Fibroblast of lung (primary cell): ENCODE results near the gene RABGAP1L. TPM values are rescaled to one million over a fixed set of nuclear protein-coding genes. Genes with fewer than 3 reads are reported as not detected.

ENCODE experiments used
- DNase-seq, 2 donors: peaks; one replicate each; pipeline versions ENCODE4 v3.0.0 to v3.0.0-alpha.2; 2010; ENCODE audit warnings: low read depth in 2 of 2
- H2AFZ ChIP-seq: 2 replicates; pipeline ENCODE4 v1.5.1; 2012; ENCODE audit warnings: low read length, control low read depth, inconsistent platforms
- H3K27ac ChIP-seq: 2 replicates; pipeline ENCODE4 v1.5.1; 2011; ENCODE audit warnings: low read length, control low read depth; ENCODE audit not compliant: insufficient read depth
- H3K27me3 ChIP-seq: 2 replicates; pipeline ENCODE4 v1.5.1; 2011; ENCODE audit warnings: mild to moderate bottlenecking, low read length; ENCODE audit not compliant: control insufficient read depth, insufficient read depth
- H3K36me3 ChIP-seq: 2 replicates; pipeline ENCODE4 v1.5.1; 2011; ENCODE audit warnings: low read length; ENCODE audit not compliant: control insufficient read depth, insufficient read depth
- H3K4me1 ChIP-seq: 2 replicates; pipeline ENCODE4 v1.5.1; 2011; ENCODE audit warnings: low read length; ENCODE audit not compliant: control insufficient read depth, insufficient read depth; ENCODE audit errors: extremely low read depth
- H3K4me2 ChIP-seq: 2 replicates; pipeline ENCODE4 v1.5.1; 2011; ENCODE audit warnings: low read length, control low read depth; ENCODE audit not compliant: insufficient read depth; ENCODE audit errors: extremely low read depth
- H3K4me3 ChIP-seq, 4 experiments: fragments of 200-600 bp in 1 of 4; sonication (generic) in 1 of 4; replicated peaks in 1 of 4; 2 replicates each; pipeline ENCODE4 v1.5.1; 2011 to 2016; ENCODE audit warnings: low read length in 4 of 4, low read depth in 3 of 4, mild to moderate bottlenecking in 3 of 4, control low read depth in 2 of 4, inconsistent platforms in 1 of 4, mixed read lengths in 1 of 4; ENCODE audit not compliant: insufficient read depth in 1 of 4; ENCODE audit errors: control extremely low read depth in 1 of 4
- H3K79me2 ChIP-seq: 2 replicates; pipeline ENCODE4 v1.5.1; 2012; ENCODE audit warnings: mild to moderate bottlenecking, low read length, inconsistent platforms; ENCODE audit not compliant: control insufficient read depth, insufficient read depth
- H3K9ac ChIP-seq: 2 replicates; pipeline ENCODE4 v1.5.1; 2011; ENCODE audit warnings: mild to moderate bottlenecking, low read length, control low read depth; ENCODE audit not compliant: insufficient read depth
- H3K9me3 ChIP-seq: 2 replicates; pipeline ENCODE4 v1.5.1; 2012; ENCODE audit warnings: low read depth, low read length; ENCODE audit not compliant: control insufficient read depth, insufficient read depth
- H4K20me1 ChIP-seq: 2 replicates; pipeline ENCODE4 v1.5.1; 2011; ENCODE audit warnings: low read length; ENCODE audit not compliant: control insufficient read depth, insufficient read depth; ENCODE audit errors: extremely low read depth
- EZH2 ChIP-seq: IDR thresholded peaks from 2 replicates; pipeline ENCODE4 v1.5.1; 2012; ENCODE audit warnings: low read length, control low read depth, mild to moderate bottlenecking; ENCODE audit errors: missing control alignments
- polyA plus RNA-seq, 2 donors: library from polyadenylated mRNA; depleted of rRNA in 1 of 2; stranded (reverse) in 1 of 2; unstranded in 1 of 2; fragments of >200 nt; gene quantifications; 2 replicates each; pipeline ENCODE4 v1.2.1, GENCODE V29; 2011 to 2012; ENCODE audit warnings: missing spikeins in 1 of 2
- total RNA-seq: library from RNA; depleted of rRNA; stranded (reverse); fragments of >200 nt; gene quantifications from 2 replicates; pipeline ENCODE4 v1.2.1, GENCODE V29; 2014
- TF ChIP-seq, protein P1 (sequence below), 2 donors: IDR thresholded peaks in 1 of 2; conservative IDR thresholded peaks in 1 of 2; 1 replicate in 1 of 2; 2 replicates in 1 of 2; pipeline ENCODE4 v1.5.1; 2011 to 2012; ENCODE audit warnings: low read length in 2 of 2, control low read depth in 1 of 2, inconsistent platforms in 1 of 2, low read depth in 1 of 2, mild to moderate bottlenecking in 1 of 2

The RABGAP1L gene
- total and polyA plus RNA-seq, 2 donors (not counting 1 experiment from before 2014, with no cell fraction given), result 33.8 to 36.5 TPM

DNA sequence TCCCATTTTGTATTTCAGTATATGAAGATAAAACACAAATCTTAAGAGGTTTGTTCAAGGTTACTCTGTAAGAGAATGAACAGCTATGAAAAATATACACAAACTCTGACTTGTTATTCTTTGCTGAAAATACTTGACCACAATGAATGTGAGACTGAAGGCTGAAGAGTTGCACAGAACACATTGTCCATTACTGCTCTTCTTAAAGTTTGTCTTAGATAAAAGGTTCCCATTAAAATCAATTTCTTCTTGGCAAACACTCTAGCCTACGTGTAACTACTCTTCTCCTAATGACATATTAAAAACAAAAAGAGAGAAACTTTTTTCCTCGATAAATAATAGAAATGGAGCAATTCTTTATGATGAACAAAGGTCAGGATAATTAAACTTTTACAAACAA, 45.2 kb upstream of the RABGAP1L start:
- TF ChIP-seq EZH2, result no peak
- TF ChIP-seq, protein P1, sequence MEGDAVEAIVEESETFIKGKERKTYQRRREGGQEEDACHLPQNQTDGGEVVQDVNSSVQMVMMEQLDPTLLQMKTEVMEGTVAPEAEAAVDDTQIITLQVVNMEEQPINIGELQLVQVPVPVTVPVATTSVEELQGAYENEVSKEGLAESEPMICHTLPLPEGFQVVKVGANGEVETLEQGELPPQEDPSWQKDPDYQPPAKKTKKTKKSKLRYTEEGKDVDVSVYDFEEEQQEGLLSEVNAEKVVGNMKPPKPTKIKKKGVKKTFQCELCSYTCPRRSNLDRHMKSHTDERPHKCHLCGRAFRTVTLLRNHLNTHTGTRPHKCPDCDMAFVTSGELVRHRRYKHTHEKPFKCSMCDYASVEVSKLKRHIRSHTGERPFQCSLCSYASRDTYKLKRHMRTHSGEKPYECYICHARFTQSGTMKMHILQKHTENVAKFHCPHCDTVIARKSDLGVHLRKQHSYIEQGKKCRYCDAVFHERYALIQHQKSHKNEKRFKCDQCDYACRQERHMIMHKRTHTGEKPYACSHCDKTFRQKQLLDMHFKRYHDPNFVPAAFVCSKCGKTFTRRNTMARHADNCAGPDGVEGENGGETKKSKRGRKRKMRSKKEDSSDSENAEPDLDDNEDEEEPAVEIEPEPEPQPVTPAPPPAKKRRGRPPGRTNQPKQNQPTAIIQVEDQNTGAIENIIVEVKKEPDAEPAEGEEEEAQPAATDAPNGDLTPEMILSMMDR (conservative IDR thresholded peaks at IDR 0.05 in 1 of 2, IDR thresholded peaks at IDR 0.05 in 1 of 2; ENCODE audit: low read depth in 1 of 2, low read length in 2 of 2), result no peak
- Histone ChIP-seq H3K79me2 (no peaks in the 10 kb centered on the region), H3K4me2 (no peak overlapping the region), H2AFZ (no peak overlapping the region), H4K20me1 (no peaks in the 10 kb centered on the region), H3K4me1 (no peaks in the 10 kb centered on the region), H3K9ac (no peak overlapping the region), H3K36me3 (no peaks in the 10 kb centered on the region), H3K27me3 (no peaks in the 10 kb centered on the region), H3K4me3 (no peak overlapping the region), H3K9me3 (no peaks in the 10 kb centered on the region), H3K27ac (no peak overlapping the region)
- DNase-seq, result no peak

DNA sequence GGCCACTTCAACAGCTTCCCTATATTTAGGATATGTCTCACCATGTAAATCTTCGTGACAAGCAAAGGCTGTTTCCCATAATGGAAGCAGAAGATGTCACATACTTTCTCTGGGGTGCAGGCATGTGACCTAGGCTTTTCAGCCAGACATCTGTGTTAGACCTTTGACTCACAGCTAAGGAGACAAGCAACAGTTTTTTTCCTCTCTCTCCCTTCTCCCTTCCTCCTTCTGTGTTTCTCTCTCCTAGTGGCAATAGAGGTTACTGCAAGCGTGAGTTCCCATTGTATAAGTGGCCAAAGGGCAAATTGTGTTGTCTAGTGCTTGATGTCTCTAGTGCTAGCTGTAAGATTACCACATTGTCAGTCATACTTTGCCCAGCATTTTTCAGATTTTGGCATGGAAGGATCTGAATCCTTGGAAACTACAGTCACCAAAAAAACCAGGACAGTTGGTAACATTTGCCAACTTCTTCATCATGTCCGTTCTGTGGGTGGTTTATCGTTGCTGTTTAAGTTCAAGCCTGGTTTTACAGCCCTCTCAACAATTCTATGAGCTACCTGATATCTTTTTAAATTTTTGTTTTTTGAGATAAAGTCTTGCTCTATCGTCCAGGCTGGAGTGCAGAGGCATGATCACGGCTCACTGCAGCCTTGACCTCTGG, 44.4 kb upstream of the RABGAP1L start:
- Histone ChIP-seq H3K4me1 (no peaks in the 10 kb centered on the region), H3K9me3 (no peaks in the 10 kb centered on the region), H3K4me2 (no peak overlapping the region), H3K27me3 (no peaks in the 10 kb centered on the region), H3K27ac (no peak overlapping the region), H3K4me3 (no peak overlapping the region), H2AFZ (no peak overlapping the region), H3K79me2 (no peaks in the 10 kb centered on the region), H3K9ac (no peak overlapping the region), H4K20me1 (no peaks in the 10 kb centered on the region), H3K36me3 (no peaks in the 10 kb centered on the region)
- TF ChIP-seq EZH2, result no peak
- TF ChIP-seq, protein P1 (conservative IDR thresholded peaks at IDR 0.05 in 1 of 2, IDR thresholded peaks at IDR 0.05 in 1 of 2; ENCODE audit: low read depth in 1 of 2, low read length in 2 of 2), result peak; percentile 65 to 82
- peak; percentile 35 to 43 for DNase-seq

DNA sequence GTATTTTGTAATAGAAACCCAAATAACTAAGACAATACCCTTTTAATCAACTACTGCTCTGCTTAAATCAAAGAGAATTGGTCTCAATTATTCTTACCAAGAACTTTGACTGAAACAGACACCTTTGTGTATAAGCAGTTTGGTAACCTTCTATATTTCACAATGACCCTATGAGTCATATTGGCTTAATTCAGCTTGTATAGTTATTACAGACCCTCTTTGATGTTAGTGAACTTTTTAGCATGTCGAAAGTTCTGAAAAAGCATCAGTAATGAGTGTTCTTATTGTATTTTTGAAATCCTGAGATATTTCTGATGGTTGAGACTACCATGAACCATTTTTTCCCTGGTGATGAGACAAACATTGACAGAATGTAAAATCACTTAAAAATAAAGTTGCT, 43.3 kb upstream of the RABGAP1L start:
- Histone ChIP-seq H2AFZ (no peak overlapping the region), H3K4me1 (no peaks in the 10 kb centered on the region), H3K9me3 (no peaks in the 10 kb centered on the region), H3K79me2 (no peaks in the 10 kb centered on the region), H3K27ac (no peak overlapping the region), H3K27me3 (no peaks in the 10 kb centered on the region), H3K4me2 (no peak overlapping the region), H3K9ac (no peak overlapping the region), H3K4me3 (no peak overlapping the region), H3K36me3 (no peaks in the 10 kb centered on the region), H4K20me1 (no peaks in the 10 kb centered on the region)
- DNase-seq, result peak; percentile 6 to 58
- TF ChIP-seq EZH2, result no peak
- TF ChIP-seq, protein P1 (conservative IDR thresholded peaks at IDR 0.05 in 1 of 2, IDR thresholded peaks at IDR 0.05 in 1 of 2; ENCODE audit: low read depth in 1 of 2, low read length in 2 of 2), result no peak
